ENCODE results near the gene ZFP36L1. TPM values are rescaled to one million over a fixed set of nuclear protein-coding genes. Genes with fewer than 3 reads are reported as not detected.
A peak's percentile ranks its signal among the peaks of the same experiment; 100 is the strongest.

The ZFP36L1 gene
- total RNA-seq, 4 donors from 2014 or later = 154 to 451 (median 280) TPM

DNA sequence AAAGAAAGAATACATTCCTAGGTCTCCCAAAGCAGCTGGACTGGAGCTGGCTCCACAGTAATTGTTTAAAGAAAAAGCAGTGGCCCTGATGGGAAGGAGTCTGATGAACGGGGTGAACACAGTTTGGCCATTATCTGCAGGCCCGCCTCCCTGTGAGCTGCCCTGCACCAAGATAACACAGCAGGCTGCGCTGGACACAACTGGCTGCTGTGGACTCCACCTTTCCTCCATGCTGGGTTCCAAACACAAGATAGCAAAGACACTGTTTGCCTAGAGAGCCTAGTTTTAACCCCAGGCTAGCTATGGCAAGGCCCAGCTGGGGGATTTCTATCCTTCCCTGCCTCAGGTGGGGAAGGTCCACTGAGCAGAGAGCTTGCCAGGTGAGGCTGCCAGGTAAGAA lies 34.6 kb downstream of the ZFP36L1 start:
- Histone ChIP-seq H3K4me1 (peaks cover 0 to 52% (median 10%) of the 10 kb centered on the region in 3 donors), H3K36me3 (no peaks in the 10 kb centered on the region), H3K4me3 (no peak overlapping the region), H3K9me3 (no peaks in the 10 kb centered on the region), H3K27me3 (no peaks in the 10 kb centered on the region), H3K27ac (no peak overlapping the region)
- WGBS, 2 donors (ENCODE audit: low coverage in 1 of 2) = no CpG with 5 or more reads among the region's 3 CpGs
- no peak for ATAC-seq
- TF ChIP-seq POLR2AphosphoS5 (IDR thresholded peaks at IDR 0.05) (no peak), EP300 (IDR thresholded peaks at IDR 0.05) (no peak), POLR2A (IDR thresholded peaks at IDR 0.05) (no peak), CTCF (IDR thresholded peaks at IDR 0.05) (no peak)

- H3K4me1 ChIP-seq = peaks cover 0 to 52% (median 4%) of the 10 kb centered on the region in 3 donors
- no peak overlapping the region for H3K4me3 ChIP-seq
- WGBS, 2 donors (ENCODE audit: low coverage in 1 of 2) = 40 to 85% methylated on average over 2 to 3 of the region's 4 CpGs
- H3K27ac ChIP-seq = no peak overlapping the region
- no peaks in the 10 kb centered on the region for H3K27me3 ChIP-seq
- peak; percentile 62 for ATAC-seq
- no peaks in the 10 kb centered on the region for H3K9me3 ChIP-seq
- no peaks in the 10 kb centered on the region for H3K36me3 ChIP-seq
- TF ChIP-seq POLR2AphosphoS5 (IDR thresholded peaks at IDR 0.05) (no peak), CTCF (IDR thresholded peaks at IDR 0.05) (no peak), EP300 (IDR thresholded peaks at IDR 0.05) (no peak), POLR2A (IDR thresholded peaks at IDR 0.05) (no peak)
Measured at GRCh38 chr14:68757618-68758081, 35.2 kb downstream of the ZFP36L1 start.

- ATAC-seq = no peak
- H3K4me1 ChIP-seq = peaks cover 0 to 52% (median 7%) of the 10 kb centered on the region in 3 donors
- H3K36me3 ChIP-seq = no peaks in the 10 kb centered on the region
- no peak overlapping the region for H3K27ac ChIP-seq
- TF ChIP-seq POLR2A (IDR thresholded peaks at IDR 0.05) (no peak), POLR2AphosphoS5 (IDR thresholded peaks at IDR 0.05) (no peak), EP300 (IDR thresholded peaks at IDR 0.05) (no peak)
- no peak overlapping the region for H3K4me3 ChIP-seq
- H3K9me3 ChIP-seq = no peaks in the 10 kb centered on the region
- no peaks in the 10 kb centered on the region for H3K27me3 ChIP-seq
- WGBS, 2 donors (ENCODE audit: low coverage in 1 of 2) = 93 to 100% methylated on average over 3 of the region's 6 CpGs
Measured at GRCh38 chr14:68756734-68757133, 36.1 kb downstream of the ZFP36L1 start.

GRCh38 chr14:68756000-68756481 lies 36.8 kb downstream of the ZFP36L1 start:
- TF ChIP-seq POLR2AphosphoS5 (IDR thresholded peaks at IDR 0.05) (no peak), POLR2A (IDR thresholded peaks at IDR 0.05) (no peak), EP300 (IDR thresholded peaks at IDR 0.05) (no peak), CTCF (IDR thresholded peaks at IDR 0.05) (no peak)
- 26 to 70% methylated on average over 3 to 5 of the region's 7 CpGs for WGBS, 2 donors (ENCODE audit: low coverage in 1 of 2)
- H3K36me3 ChIP-seq = no peaks in the 10 kb centered on the region
- peaks cover 0 to 55% (median 7%) of the 10 kb centered on the region in 3 donors for H3K4me1 ChIP-seq
- H3K4me3 ChIP-seq = no peak overlapping the region
- H3K9me3 ChIP-seq = no peaks in the 10 kb centered on the region
- no peak overlapping the region for H3K27ac ChIP-seq
- no peak for ATAC-seq
- no peaks in the 10 kb centered on the region for H3K27me3 ChIP-seq

DNA sequence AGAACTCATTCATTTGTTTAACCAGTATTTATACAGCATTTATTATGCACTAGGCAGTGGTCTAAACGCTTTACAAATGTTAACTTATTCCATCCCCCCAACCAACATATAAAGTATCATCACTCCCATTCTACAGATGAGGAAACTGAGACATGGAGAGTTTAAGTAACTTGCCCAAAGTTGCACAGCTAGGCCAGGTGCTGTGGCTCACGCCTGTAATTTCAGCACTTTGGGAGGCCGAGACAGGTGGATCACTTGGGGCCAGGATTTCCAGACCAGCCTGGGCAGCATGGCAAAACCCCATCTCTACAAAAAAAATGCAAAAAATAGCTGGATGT lies 37.9 kb downstream of the ZFP36L1 start:
- ATAC-seq = no peak
- no peaks in the 10 kb centered on the region for H3K9me3 ChIP-seq
- H3K4me1 ChIP-seq = peaks cover 0 to 55% (median 7%) of the 10 kb centered on the region in 3 donors
- TF ChIP-seq POLR2AphosphoS5 (IDR thresholded peaks at IDR 0.05) (no peak), EP300 (IDR thresholded peaks at IDR 0.05) (no peak), CTCF (IDR thresholded peaks at IDR 0.05) (no peak), POLR2A (IDR thresholded peaks at IDR 0.05) (no peak)
- H3K36me3 ChIP-seq = no peaks in the 10 kb centered on the region
- 93 to 100% methylated on average over 1 to 3 of the region's 3 CpGs for WGBS, 2 donors (ENCODE audit: low coverage in 1 of 2)
- no peak overlapping the region for H3K27ac ChIP-seq
- H3K4me3 ChIP-seq = no peak overlapping the region
- no peaks in the 10 kb centered on the region for H3K27me3 ChIP-seq
